Sigmoid colon (tissue), 7 donors: ENCODE results near the gene SPAG5. TPM values are rescaled to one million over a fixed set of nuclear protein-coding genes. Genes with fewer than 3 reads are reported as not detected.

Experiments used
- DNase-seq: peaks from one replicate; pipeline ENCODE4 v3.0.0-alpha.2; 2019
- H3K27ac ChIP-seq, 4 donors: fragments of 200-600 bp; sonication (generic); one replicate each; pipeline ENCODE4 v1.5.1; 2016 to 2019; ENCODE audit warnings: mild to moderate bottlenecking in 1 of 4
- H3K27me3 ChIP-seq, 3 donors: fragments of 200-600 bp; sonication (generic); one replicate each; pipeline ENCODE4 v1.5.1; 2019; ENCODE audit warnings: mild to moderate bottlenecking in 1 of 3
- H3K36me3 ChIP-seq, 4 donors: fragments of 200-600 bp; sonication (generic); one replicate each; pipeline ENCODE4 v1.5.1; 2016 to 2019
- H3K4me1 ChIP-seq, 4 donors: fragments of 200-600 bp; sonication (generic); one replicate each; pipeline ENCODE4 v1.5.1; 2017 to 2019
- H3K4me3 ChIP-seq, 4 donors: fragments of 200-600 bp; sonication (generic); one replicate each; pipeline ENCODE4 v1.5.1; 2017 to 2019; ENCODE audit warnings: mild to moderate bottlenecking in 2 of 4, moderate library complexity in 1 of 4
- H3K9me3 ChIP-seq, 4 donors: fragments of 200-600 bp in 3 of 4; sonication (generic) in 3 of 4; one replicate each; pipeline versions ENCODE4 v1.5.1 to v1.6.1; 2013 to 2019
- EP300 ChIP-seq, 4 donors: sonication (generic); formaldehyde crosslinking; IDR thresholded peaks; one replicate each; pipeline ENCODE4 v1.6.1; 2017; ENCODE audit warnings: antibody characterized with exemption in 4 of 4
- POLR2A ChIP-seq, 2 donors: fragments of 450-650 bp; IDR thresholded peaks; one replicate each; pipeline ENCODE4 v1.6.1; 2016; ENCODE audit warnings: antibody characterized with exemption in 2 of 2, mild to moderate bottlenecking in 2 of 2, moderate library complexity in 2 of 2
- POLR2AphosphoS5 ChIP-seq, 4 donors: sonication (generic); formaldehyde crosslinking; IDR thresholded peaks; one replicate each; pipeline ENCODE4 v1.6.1; 2017; ENCODE audit warnings: antibody characterized with exemption in 4 of 4
- WGBS, 2 donors: extraction: QIAGEN DNeasy Blood & Tissue Kit; methylation state at CpG; one replicate each; pipeline ENCODE4 v1.1.7; 2013; 5-methylcytosine and 5-hydroxymethylcytosine counted together
- intact Hi-C: fragments of 100-400 bp; cut with DNase I; formaldehyde crosslinking; loops from one replicate; pipeline ENCODE4 v1.15.1; 2023
- polyA plus RNA-seq, 3 donors: library from polyadenylated mRNA; stranded (reverse); fragments of 200-250 nt; gene quantifications; one replicate each; pipeline ENCODE4 v1.2.3, GENCODE V29; 2013
- total RNA-seq, 4 donors: library from RNA; depleted of rRNA; stranded (reverse); fragments of >200 nt; gene quantifications; one replicate each; pipeline ENCODE4 v1.1.0, GENCODE V29; 2016
- TF ChIP-seq, protein P1 (sequence below), 4 experiments: fragments of 450-650 bp in 3 of 4; fragments of 200-600 bp in 1 of 4; IDR thresholded peaks; one replicate each; pipeline ENCODE4 v1.5.1; 2016 to 2019; ENCODE audit warnings: antibody characterized with exemption in 4 of 4, mild to moderate bottlenecking in 3 of 4, moderate library complexity in 2 of 4
- donor health status: healthy with polysubstance abuse.
- donor health status: Bipolar disorder and iron deficiency.
- donor health status: healthy.

The SPAG5 gene
- total and polyA plus RNA-seq, 7 donors: 0.33 to 35.2 (median 3.9) TPM

DNA sequence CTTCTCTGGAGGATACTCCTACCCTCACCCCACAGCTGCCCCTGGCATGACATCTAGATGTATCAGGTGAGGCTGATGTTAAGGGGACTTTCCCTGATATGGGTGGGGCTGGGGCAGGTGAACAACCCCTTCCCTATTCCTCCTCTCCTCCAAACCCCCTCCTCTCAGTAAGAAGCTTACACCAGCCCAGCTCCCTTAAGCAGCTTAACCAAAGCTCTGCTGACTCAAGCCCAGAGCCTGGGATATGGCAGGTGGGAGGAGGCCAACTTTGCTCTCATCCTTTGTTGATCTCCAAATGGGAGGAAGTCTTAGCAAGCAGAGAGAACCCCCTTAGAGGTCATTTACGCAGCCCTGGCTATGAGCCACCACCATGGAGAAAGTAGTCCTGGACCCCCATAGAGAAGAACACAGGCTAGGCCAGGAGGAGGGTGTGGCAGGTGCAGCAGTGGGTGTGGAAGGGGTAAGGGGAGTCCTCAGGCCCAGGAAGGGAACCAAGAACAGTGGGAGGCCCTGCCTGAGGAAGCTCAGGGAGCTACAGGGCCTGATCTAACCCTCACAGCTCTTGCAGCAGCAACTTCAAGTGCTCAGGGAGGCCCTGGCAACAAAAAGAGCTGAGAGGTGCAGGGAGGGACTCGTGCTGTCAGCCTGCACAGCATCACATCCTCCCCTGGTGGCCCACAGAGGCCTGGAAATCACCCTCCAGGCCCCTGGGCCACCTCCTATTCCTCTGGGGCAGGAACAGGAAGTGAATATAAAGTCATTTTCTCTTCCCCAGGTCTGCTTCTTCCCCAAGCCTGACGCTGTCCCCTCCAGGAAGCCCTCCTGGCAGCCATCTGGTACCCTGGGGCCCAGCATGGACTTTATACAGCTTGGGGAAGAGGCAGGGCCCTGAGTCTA, 49.3 kb downstream of the SPAG5 start:
- Histone ChIP-seq H3K4me3 (no peak overlapping the region), H3K36me3 (peaks cover 8 to 22% (median 14%) of the 10 kb centered on the region in 4 donors), H3K4me1 (peaks cover 0 to 30% (median 20%) of the 10 kb centered on the region in 4 donors), H3K9me3 (no peaks in the 10 kb centered on the region), H3K27ac (no peak overlapping the region), H3K27me3 (no peaks in the 10 kb centered on the region)
- intact Hi-C loops: loop anchor here (5.0 kb wide), 2 partner anchors 48 to 63 kb away; partner anchors contain the start of genes RSKR and SPAG5
- DNase-seq: no peak
- WGBS, 2 donors: 59 to 80% methylated on average over 3 of the region's 3 CpGs
- TF ChIP-seq POLR2A (IDR thresholded peaks at IDR 0.05): no peak
- no peak for TF ChIP-seq EP300 (IDR thresholded peaks at IDR 0.05)
- no peak for TF ChIP-seq POLR2AphosphoS5 (IDR thresholded peaks at IDR 0.05)
- TF ChIP-seq, protein P1, sequence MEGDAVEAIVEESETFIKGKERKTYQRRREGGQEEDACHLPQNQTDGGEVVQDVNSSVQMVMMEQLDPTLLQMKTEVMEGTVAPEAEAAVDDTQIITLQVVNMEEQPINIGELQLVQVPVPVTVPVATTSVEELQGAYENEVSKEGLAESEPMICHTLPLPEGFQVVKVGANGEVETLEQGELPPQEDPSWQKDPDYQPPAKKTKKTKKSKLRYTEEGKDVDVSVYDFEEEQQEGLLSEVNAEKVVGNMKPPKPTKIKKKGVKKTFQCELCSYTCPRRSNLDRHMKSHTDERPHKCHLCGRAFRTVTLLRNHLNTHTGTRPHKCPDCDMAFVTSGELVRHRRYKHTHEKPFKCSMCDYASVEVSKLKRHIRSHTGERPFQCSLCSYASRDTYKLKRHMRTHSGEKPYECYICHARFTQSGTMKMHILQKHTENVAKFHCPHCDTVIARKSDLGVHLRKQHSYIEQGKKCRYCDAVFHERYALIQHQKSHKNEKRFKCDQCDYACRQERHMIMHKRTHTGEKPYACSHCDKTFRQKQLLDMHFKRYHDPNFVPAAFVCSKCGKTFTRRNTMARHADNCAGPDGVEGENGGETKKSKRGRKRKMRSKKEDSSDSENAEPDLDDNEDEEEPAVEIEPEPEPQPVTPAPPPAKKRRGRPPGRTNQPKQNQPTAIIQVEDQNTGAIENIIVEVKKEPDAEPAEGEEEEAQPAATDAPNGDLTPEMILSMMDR (IDR thresholded peaks at IDR 0.05): no peak

DNA sequence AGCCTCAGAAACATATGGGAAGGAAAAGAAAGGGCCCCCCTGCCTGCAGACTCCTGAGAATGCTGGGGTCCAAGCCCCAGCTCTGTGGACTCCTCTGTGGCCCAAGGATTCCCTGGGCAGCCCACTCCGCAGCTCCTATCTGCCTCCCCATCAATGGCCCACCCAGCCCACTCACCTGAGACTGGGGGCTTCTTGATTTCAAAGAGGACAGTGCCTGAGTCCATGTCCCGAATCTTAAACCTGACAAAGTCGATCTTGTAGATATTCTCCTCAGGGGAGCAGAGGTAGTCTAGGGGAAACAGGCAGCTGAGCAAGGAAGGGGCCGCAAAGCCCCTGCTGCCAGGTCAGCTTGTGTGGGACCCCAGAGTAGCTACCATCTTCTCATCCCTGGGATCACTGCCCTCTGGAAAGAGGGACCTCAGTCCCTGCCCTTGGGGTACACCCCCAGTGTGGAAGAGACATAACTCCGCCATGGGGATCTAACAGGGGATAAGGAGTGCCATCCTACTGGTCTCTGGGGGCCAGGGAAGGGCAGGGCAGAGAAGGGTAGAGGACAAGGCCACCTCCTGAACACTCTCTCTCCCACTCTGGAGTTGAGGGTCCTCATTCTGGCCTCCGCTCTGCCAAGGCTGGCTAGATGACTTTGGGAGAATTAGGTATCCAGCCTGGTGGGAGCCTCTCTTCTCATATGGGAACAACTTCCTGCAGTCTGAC, 50.3 kb downstream of the SPAG5 start:
- intact Hi-C loops: no loop called here
- no peak for DNase-seq
- Histone ChIP-seq H3K27ac (no peak overlapping the region), H3K4me1 (peaks cover 0 to 30% (median 20%) of the 10 kb centered on the region in 4 donors), H3K27me3 (no peaks in the 10 kb centered on the region), H3K4me3 (no peak overlapping the region), H3K36me3 (peaks cover under 1 to 13% (median 5%) of the 10 kb centered on the region in 4 donors), H3K9me3 (no peaks in the 10 kb centered on the region)
- 83 to 88% methylated on average over 6 of the region's 6 CpGs for WGBS, 2 donors
- no peak for TF ChIP-seq POLR2A (IDR thresholded peaks at IDR 0.05)

- DNase-seq: peak; percentile 79
- 57 to 63% methylated on average over 26 of the region's 26 CpGs for WGBS, 2 donors
- intact Hi-C loops: no loop called here
- Histone ChIP-seq H3K4me3 (no peak overlapping the region), H3K4me1 (peaks cover 0 to 29% (median 19%) of the 10 kb centered on the region in 4 donors), H3K27me3 (no peaks in the 10 kb centered on the region), H3K9me3 (no peaks in the 10 kb centered on the region), H3K27ac (no peak overlapping the region), H3K36me3 (peaks cover 0 to 11% (median 3%) of the 10 kb centered on the region in 4 donors)
- no peak for TF ChIP-seq EP300 (IDR thresholded peaks at IDR 0.05)
- TF ChIP-seq, protein P1 (IDR thresholded peaks at IDR 0.05): peak; percentile 36 to 85 (median 76)
Measured at GRCh38 chr17:28547623-28548416, 51.0 kb downstream of the SPAG5 start.

DNA sequence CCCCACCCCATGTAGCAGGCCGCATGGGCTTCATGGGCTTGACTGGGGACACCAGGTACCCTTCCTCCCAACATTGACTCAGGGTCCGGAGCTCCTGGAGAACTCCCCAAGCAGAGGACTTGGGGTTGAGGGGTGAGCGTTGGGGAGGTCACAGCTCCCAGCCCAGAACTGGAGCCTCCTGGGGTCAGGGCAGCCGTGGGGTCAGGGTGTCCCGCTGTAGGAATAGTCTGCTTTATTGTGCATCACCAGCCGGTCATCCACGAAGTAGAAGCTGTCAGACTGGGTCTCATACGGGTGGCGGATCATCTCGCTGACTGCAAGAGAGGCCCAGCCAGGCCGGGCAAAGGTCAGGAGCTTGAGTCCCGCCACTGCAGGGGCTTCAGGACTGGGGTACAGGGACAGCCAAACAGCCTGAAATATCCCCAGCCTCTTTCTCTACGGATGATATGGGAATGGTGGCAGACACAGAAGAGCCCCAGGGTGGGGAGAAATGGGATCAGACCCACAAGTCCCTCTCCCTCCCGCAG, 51.7 kb downstream of the SPAG5 start:
- H3K36me3 ChIP-seq: peaks cover 0 to 11% (median 3%) of the 10 kb centered on the region in 4 donors
- H3K27me3 ChIP-seq: no peaks in the 10 kb centered on the region
- H3K27ac ChIP-seq: no peak overlapping the region
- WGBS, 2 donors: 80 to 85% methylated on average over 14 of the region's 14 CpGs
- DNase-seq: no peak
- peaks cover 0 to 23% (median 14%) of the 10 kb centered on the region in 4 donors for H3K4me1 ChIP-seq
- TF ChIP-seq POLR2AphosphoS5 (IDR thresholded peaks at IDR 0.05) (no peak), POLR2A (IDR thresholded peaks at IDR 0.05) (no peak), EP300 (IDR thresholded peaks at IDR 0.05) (no peak)
- TF ChIP-seq, protein P1 (IDR thresholded peaks at IDR 0.05): no peak
- no peaks in the 10 kb centered on the region for H3K9me3 ChIP-seq
- H3K4me3 ChIP-seq: no peak overlapping the region
- intact Hi-C loops: no loop called here
